ENCODE results near the gene ACO2.
A peak's percentile ranks its signal among the peaks of the same experiment; 100 is the strongest.
"Not testable (repeated sequence)": the region's sequence is repeated elsewhere in the genome, so short reads cannot be mapped to it uniquely, and the experiment has no call there.

ACO2 gene

DNA sequence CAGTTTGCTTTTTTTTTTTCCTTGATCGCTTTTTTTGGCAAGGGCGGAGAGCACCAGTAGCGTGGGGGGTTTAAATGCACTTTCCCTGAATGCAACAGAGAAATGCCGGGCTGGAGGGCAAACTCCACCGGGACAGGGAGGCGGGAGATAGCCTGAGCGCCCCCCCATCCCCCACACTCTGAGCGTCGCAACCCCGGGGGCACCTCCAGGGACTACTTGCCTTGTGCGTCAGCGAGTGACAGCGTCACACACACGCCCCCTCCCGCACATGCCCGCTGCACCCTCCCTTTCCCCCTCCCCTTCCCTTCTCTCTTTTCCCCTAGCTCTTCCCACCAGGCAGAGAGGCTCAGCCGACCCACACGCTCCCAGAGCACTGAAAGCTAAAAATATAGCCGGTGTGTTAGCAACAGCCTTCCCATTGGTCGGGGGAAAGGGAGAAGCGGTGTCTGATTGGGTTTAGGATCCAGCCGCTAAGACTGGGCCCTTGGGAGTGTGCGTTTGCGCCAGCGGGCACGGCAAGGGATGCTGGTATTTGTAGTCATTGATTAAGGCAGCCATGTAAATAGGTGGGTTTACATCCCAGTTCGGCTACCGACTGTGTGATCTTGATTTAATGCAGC, 20.6 kb upstream of the ACO2 start:
- DNase-seq (ENCODE audit: low spot score) = peak; percentile 100

DNA sequence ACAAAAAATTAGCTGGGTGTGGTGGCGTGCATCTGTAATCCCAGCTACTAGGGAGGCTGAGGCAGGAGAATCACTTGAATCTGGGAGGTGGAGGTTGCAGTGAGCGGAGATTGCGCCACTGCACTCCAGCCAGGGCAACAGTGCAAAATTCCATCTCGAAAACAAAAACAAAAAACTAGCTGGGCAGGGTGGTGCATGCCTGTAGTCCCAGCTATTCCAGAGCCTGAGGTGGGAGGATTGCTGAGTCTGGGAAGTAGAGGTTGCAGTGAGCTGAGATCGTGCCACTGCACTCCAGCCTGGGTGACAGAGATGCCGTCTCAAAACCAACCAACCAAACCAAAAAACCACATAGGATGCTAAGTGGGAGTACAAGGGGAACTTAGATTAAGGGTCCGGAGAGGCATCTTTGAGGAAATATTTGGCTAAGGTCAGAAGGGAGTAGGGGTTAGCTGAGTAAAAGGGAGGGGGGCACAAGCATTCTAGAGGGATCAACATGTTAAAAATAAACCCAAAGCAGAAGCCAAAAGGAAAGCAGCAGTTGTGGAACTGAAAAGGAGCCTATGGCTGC, 10.7 kb upstream of the ACO2 start:
- no peak for DNase-seq (ENCODE audit: low spot score)

DNA sequence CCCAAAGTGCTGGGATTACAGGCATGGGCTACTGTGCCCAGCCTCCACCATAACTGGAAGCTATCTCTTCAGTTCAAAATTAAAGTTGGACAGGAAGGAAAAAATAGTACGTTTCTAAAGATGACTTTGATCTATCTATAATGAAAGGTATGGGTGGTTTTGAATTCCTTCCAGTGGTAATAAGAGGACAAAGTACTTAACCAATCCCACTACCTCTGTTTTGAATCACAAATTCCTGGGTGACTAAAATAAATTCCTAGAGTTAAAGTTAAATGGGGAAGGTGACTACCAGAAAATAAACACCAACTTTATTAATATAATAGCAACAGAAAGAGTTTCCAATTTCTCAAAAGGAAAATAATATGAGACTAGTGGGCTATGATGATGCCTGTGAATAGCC, 9.5 kb upstream of the ACO2 start:
- DNase-seq (ENCODE audit: low spot score) = no peak

GRCh38 chr22:41460071-41460470, 8.8 kb upstream of the ACO2 start:
- not testable (repeated sequence) for DNase-seq (ENCODE audit: low spot score)

GRCh38 chr22:41461901-41462300, 7.0 kb upstream of the ACO2 start:
- DNase-seq (ENCODE audit: low spot score) = no peak

DNA sequence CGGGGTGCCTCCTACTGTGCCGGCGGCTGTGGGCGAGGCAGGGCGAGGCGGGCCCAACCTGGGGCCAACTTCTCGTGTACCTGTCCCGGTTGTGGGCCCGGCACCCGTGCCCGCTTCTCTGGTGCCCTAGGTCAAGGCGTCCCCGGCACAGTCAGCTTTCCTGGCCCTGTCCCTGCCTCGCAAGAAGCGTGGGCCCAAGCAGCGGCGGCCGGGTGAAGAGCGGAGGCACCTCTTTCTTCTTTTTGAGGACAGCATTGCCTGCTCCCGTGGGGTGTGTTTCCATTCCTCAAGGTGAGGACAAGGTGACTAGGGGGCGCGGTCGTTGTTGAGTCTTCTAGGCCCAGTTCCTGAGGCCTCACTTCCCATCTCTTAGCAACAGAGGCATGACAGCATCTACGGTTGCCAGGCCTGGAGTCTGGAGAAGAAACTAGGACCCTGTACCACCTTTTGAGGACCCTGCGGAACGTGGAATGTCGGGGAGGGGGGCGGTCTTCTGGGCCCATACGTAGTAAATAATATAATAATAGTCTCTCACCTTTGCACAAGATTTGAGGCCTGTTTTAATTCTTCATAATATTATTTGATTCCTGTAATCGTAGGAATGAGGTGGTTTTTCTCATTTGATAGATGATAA, 418 bp downstream of the ACO2 start:
- peak; percentile 33 for DNase-seq (ENCODE audit: low spot score)

- no peak for DNase-seq (ENCODE audit: low spot score)
These were observed 2.0 kb downstream of the ACO2 start for GRCh38 chr22:41470886-41471285.

DNA sequence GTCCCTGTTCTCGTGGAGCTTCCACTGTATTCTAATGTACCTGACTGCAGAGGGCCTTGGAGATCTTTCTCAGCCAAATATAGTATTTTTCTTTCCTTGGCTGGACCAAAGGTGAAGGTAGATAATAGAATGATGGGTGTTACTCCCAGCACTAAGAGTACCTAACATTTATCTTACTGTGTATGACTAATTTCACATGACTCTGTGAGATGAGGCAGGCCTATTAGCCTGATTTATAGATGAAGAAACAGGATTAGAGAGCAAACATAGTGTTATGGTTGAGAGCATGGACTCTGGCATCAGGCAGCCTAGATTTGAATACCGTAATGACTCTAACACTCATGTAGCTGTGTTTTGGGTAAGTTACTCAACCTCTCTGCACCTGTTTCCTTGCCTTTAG, 2.7 kb downstream of the ACO2 start:
- no peak for DNase-seq (ENCODE audit: low spot score)

- no peak for DNase-seq (ENCODE audit: low spot score)
These were observed 6.0 kb downstream of the ACO2 start for GRCh38 chr22:41474872-41475451.

- no peak for DNase-seq (ENCODE audit: low spot score)
These were observed 9.6 kb downstream of the ACO2 start for GRCh38 chr22:41478473-41478872.

GRCh38 chr22:41478891-41479521, 10.1 kb downstream of the ACO2 start:
- peak; percentile 62 for DNase-seq (ENCODE audit: low spot score)

DNA sequence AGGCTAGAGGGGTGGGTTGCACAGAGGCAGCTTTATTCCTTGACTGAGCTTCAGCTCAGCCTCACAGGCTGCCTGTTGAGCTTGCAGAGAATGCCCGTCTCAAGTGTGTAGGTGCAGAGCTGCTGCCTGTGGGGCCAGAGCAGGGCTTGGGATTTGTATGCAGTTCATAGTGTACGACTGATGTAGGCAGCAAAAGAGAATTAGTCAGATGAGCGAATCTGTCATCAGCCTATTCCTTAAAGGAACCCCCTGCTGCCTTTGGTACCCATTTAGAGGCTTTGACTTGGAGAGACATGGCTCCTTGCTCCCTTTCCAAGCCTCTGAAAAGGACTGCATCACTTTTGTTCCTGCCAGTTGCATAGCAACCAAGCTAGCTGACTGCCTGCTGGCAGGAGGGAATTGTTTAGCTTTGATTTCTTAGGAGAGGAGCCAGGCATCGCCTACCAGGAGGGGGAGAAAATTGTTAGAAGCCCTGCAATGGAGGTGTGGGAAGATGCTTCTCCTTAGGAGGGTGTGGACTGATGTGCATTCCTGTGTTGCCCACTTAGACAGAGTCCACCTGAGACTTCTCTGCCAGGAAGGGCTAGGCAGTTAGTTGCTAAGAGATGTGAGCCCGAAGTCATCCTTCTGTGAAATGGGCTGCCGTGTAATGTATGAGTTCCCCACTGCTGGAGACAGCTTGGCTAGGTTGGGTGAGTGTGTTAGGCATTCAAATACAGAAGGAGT, 10.9 kb downstream of the ACO2 start:
- DNase-seq (ENCODE audit: low spot score) = peak; percentile 84

GRCh38 chr22:41480397-41480735, 11.4 kb downstream of the ACO2 start:
- DNase-seq (ENCODE audit: low spot score) = no peak

DNA sequence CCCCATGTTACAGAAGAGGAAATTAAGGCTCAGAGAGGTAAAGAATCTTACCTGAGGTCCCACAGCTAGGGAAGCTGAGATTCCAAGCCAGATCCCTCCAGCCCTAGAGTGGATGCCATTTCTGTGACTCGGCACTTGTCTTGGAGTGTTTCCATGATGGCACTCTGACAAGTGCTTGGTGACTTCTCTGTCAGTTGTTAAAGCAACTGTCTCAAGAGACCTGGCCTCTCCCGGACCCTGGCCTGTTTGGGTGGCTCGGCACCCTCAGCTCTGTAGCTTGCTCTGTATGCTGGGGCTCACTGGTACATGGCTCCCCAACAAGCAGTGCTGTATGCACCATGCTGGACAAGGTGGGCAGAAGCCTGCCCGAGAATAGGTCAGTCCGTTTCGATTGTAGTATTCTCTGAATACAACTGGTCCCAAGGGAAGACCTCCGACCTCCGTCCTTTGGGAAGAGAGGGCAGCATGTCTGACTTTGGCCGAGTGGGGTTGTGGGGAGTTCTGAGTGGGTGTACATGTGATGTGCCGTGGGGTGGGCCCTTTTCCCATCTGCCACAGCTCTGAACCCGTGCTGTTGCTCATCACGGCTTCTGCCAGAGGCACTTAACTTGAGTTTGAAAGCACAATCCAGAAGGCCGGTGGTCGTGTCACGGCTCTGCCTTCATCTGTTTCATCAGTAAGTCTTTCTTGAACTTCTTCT, 12.4 kb downstream of the ACO2 start:
- DNase-seq (ENCODE audit: low spot score) = peak; percentile 60

DNA sequence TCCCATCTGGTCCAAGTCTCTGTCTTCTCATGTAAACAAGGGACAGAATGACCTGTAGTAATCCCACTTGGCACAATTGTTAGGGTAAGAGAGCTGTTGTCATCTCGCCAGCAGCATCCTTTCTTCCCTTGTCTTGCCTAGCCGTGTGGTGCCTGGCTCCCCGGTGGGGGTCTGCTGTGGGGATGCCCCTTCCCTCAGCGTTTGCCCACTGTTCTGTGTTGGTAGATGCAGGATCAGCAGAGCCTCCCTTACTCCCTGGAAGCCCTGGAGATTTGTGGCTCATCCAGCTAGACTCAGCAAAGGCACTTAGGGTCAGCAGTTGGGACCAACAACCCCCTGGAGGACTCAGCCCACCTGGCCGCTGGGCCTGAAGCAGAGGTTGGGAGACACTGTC, 13.0 kb downstream of the ACO2 start:
- peak; percentile 48 for DNase-seq (ENCODE audit: low spot score)

- no peak for DNase-seq (ENCODE audit: low spot score)
These were observed 13.5 kb downstream of the ACO2 start for GRCh38 chr22:41482319-41482935.

GRCh38 chr22:41485033-41485432, 16.1 kb downstream of the ACO2 start:
- no peak for DNase-seq (ENCODE audit: low spot score)

GRCh38 chr22:41487037-41487935, 18.4 kb downstream of the ACO2 start:
- peak; percentile 24 for DNase-seq (ENCODE audit: low spot score)

- peak; percentile 96 for DNase-seq (ENCODE audit: low spot score)
These were observed 19.2 kb downstream of the ACO2 start for GRCh38 chr22:41488076-41488475.
